ENCODE measurements around the gene TM2D1. TPM values are rescaled to one million over a fixed set of nuclear protein-coding genes. Genes with fewer than 3 reads are reported as not detected.

Gene TM2D1
- total RNA-seq, 4 donors from 2014 or later: 46.7 to 70.7 (median 60.6) TPM

GRCh38 chr1:61640531-61641530, 84.1 kb downstream of the TM2D1 start:
- TF ChIP-seq CTCF (IDR thresholded peaks at IDR 0.05; ENCODE audit: low read depth): no peak

- no peak for TF ChIP-seq CTCF (IDR thresholded peaks at IDR 0.05; ENCODE audit: low read depth)
These were observed 85.2 kb downstream of the TM2D1 start for GRCh38 chr1:61639608-61640336.

- no peak for TF ChIP-seq CTCF (IDR thresholded peaks at IDR 0.05; ENCODE audit: low read depth)
These were observed 85.9 kb downstream of the TM2D1 start for GRCh38 chr1:61638911-61639605.

- TF ChIP-seq CTCF (IDR thresholded peaks at IDR 0.05; ENCODE audit: low read depth): no peak
These were observed 86.6 kb downstream of the TM2D1 start for GRCh38 chr1:61638296-61638695.

GRCh38 chr1:61637470-61637869, 87.5 kb downstream of the TM2D1 start:
- no peak for TF ChIP-seq CTCF (IDR thresholded peaks at IDR 0.05; ENCODE audit: low read depth)

- no peak for TF ChIP-seq CTCF (IDR thresholded peaks at IDR 0.05; ENCODE audit: low read depth)
These were observed 88.1 kb downstream of the TM2D1 start for GRCh38 chr1:61636814-61637213.

Measured in subcutaneous adipose tissue (tissue), 4 donors.